ENCODE data around the gene PICALM. TPM values are rescaled to one million over a fixed set of nuclear protein-coding genes. Genes with fewer than 3 reads are reported as not detected.

Gene PICALM
- total and polyA plus RNA-seq, 2 donors (not counting 1 experiment from before 2014, with no cell fraction given) = 48.4 to 165 TPM

DNA sequence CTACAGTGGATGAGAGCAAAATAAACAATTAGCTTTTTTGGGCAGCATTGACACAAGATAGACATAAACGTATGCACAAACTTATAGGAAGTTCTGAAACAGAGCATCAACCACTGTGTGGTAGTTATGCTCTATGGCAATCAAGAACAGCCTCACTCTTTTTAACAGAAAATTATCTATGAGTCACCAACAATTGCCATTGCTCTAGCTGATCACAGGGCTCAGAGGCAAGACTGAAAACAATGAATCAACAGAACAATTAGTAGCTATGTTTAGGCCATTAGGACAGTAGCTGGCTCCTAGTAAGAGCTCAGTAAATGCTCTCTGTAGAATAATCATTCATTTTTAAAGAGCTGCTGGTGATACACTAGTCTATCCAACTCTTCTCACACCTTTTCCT lies 34.9 kb upstream of the PICALM start:
- Mint-ChIP-seq H3K27ac (no peak overlapping the region), H3K4me1 (peaks cover 4% of the 10 kb centered on the region), H3K4me3 (no peak overlapping the region), H3K27me3 (peaks cover 6% of the 10 kb centered on the region), H3K9me3 (ENCODE audit: insufficient read depth) (no peaks in the 10 kb centered on the region)
- POLR2A ChIA-PET = interaction anchor here (0.6 kb wide), 1 partner anchor 198 kb away, joined by 3 read pairs; no protein-coding TSS in a partner anchor
- no peak for ATAC-seq (ENCODE audit: low read depth)
- H3K4me2 ChIP-seq (replicated peaks; ENCODE audit: low read depth, low read length, poor library complexity, severe bottlenecking) = no peak overlapping the region
- no peaks in the 10 kb centered on the region for H3K36me3 ChIP-seq (replicated peaks in 1 of 2; ENCODE audit: control extremely low read depth in 1 of 2, control insufficient read depth in 1 of 2, extremely low read depth in 1 of 2, insufficient read depth in 2 of 2, low read length in 1 of 2)
- H3K9me3 ChIP-seq (ENCODE audit: control extremely low read depth in 1 of 3, control insufficient read depth in 2 of 3, insufficient read depth in 1 of 3, low read length in 2 of 3) = peaks cover 0 to 1% (median 0%) of the 10 kb centered on the region in 3 donors
- CTCF ChIA-PET = no interaction called here
- DNase-seq = no peak
- no peaks in the 10 kb centered on the region for H3K4me1 ChIP-seq (ENCODE audit: control insufficient read depth in 2 of 2, insufficient read depth in 2 of 2, low read length in 2 of 2)
- H3K4me3 ChIP-seq (ENCODE audit: control extremely low read depth in 1 of 5, extremely low read depth in 1 of 5, insufficient read depth in 1 of 5, low read depth in 2 of 5, low read length in 4 of 5) = no peak overlapping the region
- no peak overlapping the region for H3K9ac ChIP-seq (ENCODE audit: low read length)
- H4K20me1 ChIP-seq (ENCODE audit: control insufficient read depth, insufficient read depth, low read length, poor library complexity, severe bottlenecking) = no peaks in the 10 kb centered on the region
- WGBS (ENCODE audit: insufficient coverage) = no CpG with 5 or more reads among the region's 1 CpG
- no peak overlapping the region for H2AFZ ChIP-seq (ENCODE audit: insufficient read depth, low read depth, low read length, poor library complexity, severe bottlenecking)
- H3K27me3 ChIP-seq (replicated peaks in 1 of 4; ENCODE audit: control extremely low read depth in 1 of 4, control insufficient read depth in 3 of 4, insufficient read depth in 4 of 4, low read length in 3 of 4) = no peaks in the 10 kb centered on the region
- H3K27ac ChIP-seq (ENCODE audit: low read length in 2 of 2) = no peak overlapping the region
- TF ChIP-seq, protein P1, sequence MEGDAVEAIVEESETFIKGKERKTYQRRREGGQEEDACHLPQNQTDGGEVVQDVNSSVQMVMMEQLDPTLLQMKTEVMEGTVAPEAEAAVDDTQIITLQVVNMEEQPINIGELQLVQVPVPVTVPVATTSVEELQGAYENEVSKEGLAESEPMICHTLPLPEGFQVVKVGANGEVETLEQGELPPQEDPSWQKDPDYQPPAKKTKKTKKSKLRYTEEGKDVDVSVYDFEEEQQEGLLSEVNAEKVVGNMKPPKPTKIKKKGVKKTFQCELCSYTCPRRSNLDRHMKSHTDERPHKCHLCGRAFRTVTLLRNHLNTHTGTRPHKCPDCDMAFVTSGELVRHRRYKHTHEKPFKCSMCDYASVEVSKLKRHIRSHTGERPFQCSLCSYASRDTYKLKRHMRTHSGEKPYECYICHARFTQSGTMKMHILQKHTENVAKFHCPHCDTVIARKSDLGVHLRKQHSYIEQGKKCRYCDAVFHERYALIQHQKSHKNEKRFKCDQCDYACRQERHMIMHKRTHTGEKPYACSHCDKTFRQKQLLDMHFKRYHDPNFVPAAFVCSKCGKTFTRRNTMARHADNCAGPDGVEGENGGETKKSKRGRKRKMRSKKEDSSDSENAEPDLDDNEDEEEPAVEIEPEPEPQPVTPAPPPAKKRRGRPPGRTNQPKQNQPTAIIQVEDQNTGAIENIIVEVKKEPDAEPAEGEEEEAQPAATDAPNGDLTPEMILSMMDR (IDR thresholded peaks at IDR 0.05) = no peak
- no peak for TF ChIP-seq EZH2 (IDR thresholded peaks at IDR 0.05; ENCODE audit: borderline replicate concordance, insufficient read depth, low read depth, low read length, poor library complexity, severe bottlenecking)
- no peaks in the 10 kb centered on the region for H3K79me2 ChIP-seq (ENCODE audit: control insufficient read depth, insufficient read depth, low read length)
- intact Hi-C loops (cut with micrococcal nuclease) = no loop called here

DNA sequence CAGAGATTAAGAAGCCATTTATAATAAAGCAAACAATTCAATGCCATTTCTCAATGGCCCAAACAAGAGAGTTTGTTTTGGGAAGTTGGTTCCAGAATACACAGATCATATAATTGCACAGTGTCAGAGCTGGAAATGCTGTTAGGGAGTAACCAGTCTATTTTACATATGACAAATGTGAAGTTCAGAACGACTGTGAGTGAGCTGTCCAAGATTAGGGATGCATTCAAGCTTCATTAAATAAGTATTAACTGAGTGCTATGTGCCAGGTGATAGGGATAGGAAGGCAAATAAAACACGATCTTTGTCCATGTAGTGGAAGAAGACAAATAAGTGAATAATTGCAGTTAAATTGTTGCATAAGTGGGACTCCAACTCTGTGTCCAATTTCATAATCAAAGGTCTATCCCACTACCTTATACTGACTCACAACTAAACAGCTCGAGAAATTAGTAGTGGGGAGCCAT lies 33.1 kb upstream of the PICALM start:
- CTCF ChIA-PET = no interaction called here
- H3K27me3 ChIP-seq (replicated peaks in 1 of 4; ENCODE audit: control extremely low read depth in 1 of 4, control insufficient read depth in 3 of 4, insufficient read depth in 4 of 4, low read length in 3 of 4) = no peaks in the 10 kb centered on the region
- no peak overlapping the region for H3K27ac Mint-ChIP-seq

More for the DNA sequence above, 33.1 kb upstream of the PICALM start:
- no peak overlapping the region for H3K4me2 ChIP-seq (replicated peaks; ENCODE audit: low read depth, low read length, poor library complexity, severe bottlenecking)
- H3K4me3 Mint-ChIP-seq = no peak overlapping the region
- H3K9me3 Mint-ChIP-seq (ENCODE audit: insufficient read depth) = no peaks in the 10 kb centered on the region
- DNase-seq = no peak
- H3K4me3 ChIP-seq (ENCODE audit: control extremely low read depth in 1 of 5, extremely low read depth in 1 of 5, insufficient read depth in 1 of 5, low read depth in 2 of 5, low read length in 4 of 5) = no peak overlapping the region
- no peaks in the 10 kb centered on the region for H3K4me1 ChIP-seq (ENCODE audit: control insufficient read depth in 2 of 2, insufficient read depth in 2 of 2, low read length in 2 of 2)
- H2AFZ ChIP-seq (ENCODE audit: insufficient read depth, low read depth, low read length, poor library complexity, severe bottlenecking) = no peak overlapping the region
- H3K27ac ChIP-seq (ENCODE audit: low read length in 2 of 2) = no peak overlapping the region
- intact Hi-C loops (cut with micrococcal nuclease) = no loop called here
- no peak overlapping the region for H3K9ac ChIP-seq (ENCODE audit: low read length)
- no peak for ATAC-seq (ENCODE audit: low read depth)
- no peaks in the 10 kb centered on the region for H3K9me3 ChIP-seq (ENCODE audit: control extremely low read depth in 1 of 3, control insufficient read depth in 2 of 3, insufficient read depth in 1 of 3, low read length in 2 of 3)
- no CpG with 5 or more reads among the region's 3 CpGs for WGBS (ENCODE audit: insufficient coverage)
- no peak for TF ChIP-seq EZH2 (IDR thresholded peaks at IDR 0.05; ENCODE audit: borderline replicate concordance, insufficient read depth, low read depth, low read length, poor library complexity, severe bottlenecking)
- TF ChIP-seq, protein P1 (IDR thresholded peaks at IDR 0.05) = no peak
- no peaks in the 10 kb centered on the region for H4K20me1 ChIP-seq (ENCODE audit: control insufficient read depth, insufficient read depth, low read length, poor library complexity, severe bottlenecking)
- POLR2A ChIA-PET = no interaction called here
- peaks cover 2% of the 10 kb centered on the region for H3K4me1 Mint-ChIP-seq
- no peaks in the 10 kb centered on the region for H3K36me3 ChIP-seq (replicated peaks in 1 of 2; ENCODE audit: control extremely low read depth in 1 of 2, control insufficient read depth in 1 of 2, extremely low read depth in 1 of 2, insufficient read depth in 2 of 2, low read length in 1 of 2)
- peaks cover 6% of the 10 kb centered on the region for H3K27me3 Mint-ChIP-seq
- H3K79me2 ChIP-seq (ENCODE audit: control insufficient read depth, insufficient read depth, low read length) = no peaks in the 10 kb centered on the region

All from B cell (primary cell).